Right kidney (tissue), 1 donor: Measurements from ENCODE around the gene ANXA6.
"Not testable (repeated sequence)": the region's sequence is repeated elsewhere in the genome, so short reads cannot be mapped to it uniquely, and the experiment has no call there.

Experiments
- DNase-seq: peaks from one replicate; pipeline ENCODE4 v3.0.0-alpha.2; 2016

Gene ANXA6

GRCh38 chr5:151182524-151182900, 24.9 kb upstream of the ANXA6 start:
- no peak for DNase-seq

- DNase-seq: no peak
These were observed 24.4 kb upstream of the ANXA6 start for GRCh38 chr5:151181818-151182523.

DNA sequence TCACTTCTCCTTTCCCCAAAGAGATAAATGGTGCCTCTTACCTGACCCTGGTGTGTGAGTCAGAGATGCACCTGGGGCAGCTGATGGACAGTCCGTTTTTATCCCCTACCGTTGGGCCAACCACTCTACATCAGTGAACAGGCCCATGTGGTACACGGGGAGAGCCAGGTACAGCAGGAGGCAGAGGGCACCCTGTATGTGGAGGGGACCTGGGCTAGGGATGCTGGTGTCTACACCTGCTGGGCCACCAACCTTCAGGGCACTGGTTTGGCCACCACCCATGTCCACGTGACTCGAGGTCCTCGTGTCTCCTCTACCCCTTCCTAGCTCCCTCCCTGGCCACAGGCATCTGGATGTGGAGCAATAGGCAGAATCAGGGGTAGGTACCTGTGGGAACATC, 22.7 kb upstream of the ANXA6 start:
- no peak for DNase-seq

DNA sequence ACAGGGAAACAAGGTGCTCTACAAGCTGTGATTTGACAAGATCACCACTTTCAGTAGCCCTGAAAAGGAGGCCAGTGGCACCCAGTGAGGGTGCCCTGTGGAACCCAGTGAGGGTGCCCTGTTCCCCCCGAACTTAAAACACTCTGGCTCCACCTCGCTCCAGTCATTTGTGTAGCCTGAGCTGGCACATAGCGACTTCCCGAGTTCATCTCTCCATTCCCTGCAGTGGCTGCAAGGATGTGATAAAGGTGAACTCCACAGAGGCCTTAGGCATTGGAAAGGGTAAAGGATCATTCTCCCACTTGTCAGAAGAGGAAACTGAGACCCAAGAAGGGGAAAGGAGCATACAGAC, 21.9 kb upstream of the ANXA6 start:
- DNase-seq: no peak

- DNase-seq: no peak
These were observed 21.4 kb upstream of the ANXA6 start for GRCh38 chr5:151178777-151179488.

DNA sequence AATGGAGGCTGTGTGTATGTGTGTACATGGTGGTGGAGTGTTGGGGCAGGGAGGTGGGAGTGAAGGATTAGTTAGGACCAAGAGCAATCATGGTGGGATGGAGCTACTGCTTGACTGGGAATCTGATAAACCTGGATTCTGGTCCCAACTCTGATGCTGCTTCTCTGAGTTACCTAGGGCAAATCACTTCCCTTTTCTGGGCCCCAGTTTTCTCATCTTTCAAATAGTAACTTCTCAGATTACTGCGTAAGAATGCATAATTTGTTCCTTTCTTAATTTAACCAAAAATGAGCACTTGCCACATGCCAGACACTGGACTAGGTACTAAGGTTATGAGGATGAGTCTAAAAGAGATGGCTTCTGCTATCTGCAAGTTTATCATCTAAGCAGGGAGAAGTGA, 20.8 kb upstream of the ANXA6 start:
- no peak for DNase-seq

DNA sequence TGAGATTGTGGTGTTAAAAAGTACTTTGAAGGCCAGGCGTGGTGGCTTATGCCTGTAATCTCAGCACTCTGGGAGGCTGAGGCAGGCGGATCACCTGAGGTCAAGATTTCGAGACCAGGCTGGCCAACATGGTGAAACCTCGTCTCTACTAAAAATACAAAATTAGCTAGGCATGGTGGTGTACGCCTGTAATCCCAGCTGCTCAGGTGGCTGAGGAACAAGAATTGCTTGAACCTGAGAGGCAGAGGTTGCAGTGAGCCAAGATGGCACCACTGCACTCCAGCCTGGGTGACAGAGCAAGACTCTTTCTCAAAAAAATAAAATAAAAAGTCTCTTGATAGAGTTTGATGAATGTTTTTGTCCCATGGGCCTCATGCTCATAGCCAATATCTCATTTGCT, 18.7 kb upstream of the ANXA6 start:
- DNase-seq: not testable (repeated sequence)

DNA sequence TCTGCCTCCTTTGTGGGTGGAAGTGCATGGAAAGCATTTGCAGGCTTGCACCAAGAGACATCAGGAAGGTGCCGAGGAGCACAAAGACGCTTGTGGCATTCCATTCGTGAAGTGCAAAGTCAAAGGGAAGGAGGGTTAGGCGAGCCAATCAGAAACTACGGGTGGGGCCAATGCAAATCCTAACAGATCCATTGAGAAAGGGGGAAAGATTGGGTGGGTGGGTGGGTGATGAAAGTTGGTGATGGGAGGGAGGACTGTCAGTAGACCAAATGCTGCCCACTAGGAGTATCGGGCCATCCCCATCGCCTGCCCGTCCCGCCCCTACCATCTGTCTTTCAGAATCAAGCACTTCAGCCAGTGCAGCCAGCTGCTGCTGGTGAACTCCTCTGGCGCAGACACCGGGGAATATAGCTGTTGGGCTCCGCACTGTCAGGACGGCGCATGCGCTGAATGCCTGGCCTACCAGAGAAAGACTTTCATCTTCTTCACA, 17.1 kb upstream of the ANXA6 start:
- DNase-seq: no peak

DNA sequence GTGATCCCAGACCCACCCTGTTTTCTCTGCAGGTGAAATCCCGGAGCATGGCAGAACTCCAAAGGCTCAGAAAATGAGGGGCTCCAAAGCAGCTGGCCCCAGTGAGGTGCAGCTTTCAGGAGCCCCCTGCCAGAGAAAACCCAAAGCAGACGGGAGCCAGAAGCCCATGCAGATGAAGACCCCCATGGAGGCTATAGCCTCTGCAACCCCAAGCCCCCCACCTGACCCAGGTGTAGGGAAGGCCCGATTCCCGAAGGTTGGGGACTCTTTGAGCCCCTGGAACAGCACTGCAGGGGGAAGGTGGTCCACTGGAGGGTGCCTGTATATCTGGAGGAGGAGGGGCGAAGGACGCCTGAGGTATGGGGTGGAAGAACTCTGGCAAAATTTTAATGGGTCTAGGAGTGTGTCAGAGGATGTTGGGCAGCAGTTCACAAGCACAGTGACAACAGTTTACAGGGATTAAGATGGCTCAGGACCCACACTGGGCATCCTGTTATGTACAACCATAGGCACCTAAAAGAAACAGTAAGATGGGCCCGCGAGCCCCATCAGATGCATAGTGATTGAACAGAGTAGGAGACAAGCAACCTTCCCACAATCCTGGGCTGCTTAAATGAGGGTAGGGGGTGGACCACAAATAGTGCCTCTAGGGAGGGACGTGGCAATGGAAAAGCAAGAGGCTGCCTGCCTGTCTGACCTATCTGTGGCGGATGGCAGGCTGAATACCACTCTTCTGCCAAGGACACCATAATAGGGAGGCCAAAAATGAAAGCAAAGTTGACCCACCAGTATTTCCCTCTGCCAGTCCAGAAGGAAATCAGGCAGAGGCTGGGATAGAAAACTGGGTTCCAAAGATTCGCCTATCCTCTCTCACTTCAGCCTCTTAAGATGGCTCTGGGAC, 16.4 kb upstream of the ANXA6 start:
- DNase-seq: no peak

- DNase-seq: no peak
These were observed 13.9 kb upstream of the ANXA6 start for GRCh38 chr5:151171529-151171928.

DNA sequence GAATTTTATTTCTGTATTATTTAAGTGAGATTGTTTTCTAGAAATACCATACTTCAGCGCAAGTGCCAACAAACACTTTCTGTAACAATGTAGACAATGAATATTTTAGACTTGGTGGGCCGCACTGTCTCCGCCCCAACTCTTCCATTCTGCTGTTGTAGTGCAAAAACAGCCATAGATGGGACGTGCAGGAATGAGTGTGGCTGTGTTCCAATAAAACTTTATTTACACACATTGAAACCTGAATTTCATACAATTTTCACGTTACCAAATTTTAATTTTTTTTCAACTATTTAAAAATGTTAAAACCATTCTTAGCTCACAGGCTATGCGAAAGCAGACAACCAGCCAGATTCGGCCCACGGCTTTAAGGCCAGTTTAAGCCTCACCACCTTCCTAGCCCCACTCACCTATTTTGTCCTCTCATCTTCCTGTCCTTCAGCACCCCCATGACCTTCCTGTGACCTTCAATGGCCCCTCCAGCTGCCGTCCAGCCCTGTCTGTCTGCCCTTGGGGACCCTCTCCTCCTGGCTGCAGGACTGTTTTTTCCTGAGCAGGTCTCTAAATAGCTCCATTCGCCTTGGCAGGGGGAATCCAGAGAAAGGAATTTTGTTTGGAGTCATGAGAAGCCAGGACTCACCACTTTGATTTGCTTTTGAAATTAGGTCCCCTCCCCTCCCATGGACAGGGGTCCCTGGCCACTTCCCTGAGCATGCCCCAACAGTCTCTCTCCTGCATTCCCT, 11.2 kb upstream of the ANXA6 start:
- DNase-seq: no peak

DNA sequence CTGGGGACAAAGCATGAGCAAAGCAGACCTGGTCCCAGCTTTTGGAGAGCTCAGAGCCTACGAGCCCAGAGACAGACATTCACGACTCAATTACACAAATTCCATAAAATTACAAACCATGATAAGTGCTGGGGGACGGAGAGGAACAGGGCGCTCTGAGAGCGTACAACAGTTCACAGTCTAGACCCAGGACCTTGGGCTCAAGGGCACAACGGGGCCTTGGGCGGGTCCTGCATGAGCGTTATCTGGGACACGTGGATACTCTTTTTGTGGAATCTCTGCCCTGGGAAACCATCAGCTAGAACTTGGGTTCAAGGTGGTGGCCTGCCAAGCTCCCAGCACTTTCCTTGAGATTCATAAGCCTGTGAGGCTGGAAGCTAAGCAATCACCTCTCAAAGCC, 9.4 kb upstream of the ANXA6 start:
- no peak for DNase-seq

- DNase-seq: peak; percentile 63
These were observed 7.3 kb upstream of the ANXA6 start for GRCh38 chr5:151164687-151165392.

- DNase-seq: no peak
These were observed 5.2 kb upstream of the ANXA6 start for GRCh38 chr5:151162776-151163175.

- DNase-seq: no peak
These were observed 2.2 kb upstream of the ANXA6 start for GRCh38 chr5:151159649-151160373.

- DNase-seq: no peak
These were observed 695 bp upstream of the ANXA6 start for GRCh38 chr5:151158287-151158661.

DNA sequence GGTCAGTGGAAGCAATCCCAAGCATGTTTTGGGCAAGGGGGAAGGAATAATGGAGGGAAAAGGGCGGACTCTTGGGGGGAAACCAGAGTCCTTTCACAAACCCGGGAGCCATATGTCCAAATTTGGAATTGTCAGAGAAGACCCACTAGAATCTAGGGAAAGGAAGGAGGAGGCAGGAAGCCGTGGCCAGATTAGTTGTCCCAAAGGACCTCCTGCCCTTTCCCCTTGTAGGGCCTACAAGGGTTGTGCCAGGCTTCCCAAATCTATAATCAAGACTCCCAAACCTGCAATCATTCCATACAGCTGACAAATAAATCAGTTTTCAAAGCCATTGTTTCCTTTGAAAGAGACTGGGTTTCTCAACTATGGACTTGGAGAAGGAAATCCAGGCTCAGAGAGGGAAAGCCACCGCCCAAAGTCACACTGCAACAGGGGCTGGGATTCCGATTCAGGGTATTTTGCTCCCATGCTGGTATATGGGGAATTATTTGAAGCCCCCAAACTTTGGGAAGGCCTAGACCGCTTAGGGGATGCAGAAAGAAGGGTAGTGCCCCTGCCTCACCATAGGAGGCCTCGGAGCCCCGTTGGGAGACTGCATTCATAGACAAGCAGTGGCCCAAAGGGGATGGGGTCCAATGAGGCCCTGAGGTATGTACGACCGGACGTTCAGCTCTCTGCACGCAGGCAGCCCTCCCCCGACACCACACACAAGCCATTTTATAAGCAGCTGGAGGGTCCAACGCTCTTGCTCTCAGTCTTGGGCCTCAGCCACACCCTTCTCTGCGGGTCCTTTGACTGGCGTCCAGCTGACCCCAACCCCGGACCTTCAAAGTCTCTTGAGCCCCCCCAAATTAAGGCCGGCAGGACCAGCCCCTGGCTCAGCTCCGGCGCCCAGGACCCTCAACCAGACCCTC, 815 bp downstream of the ANXA6 start:
- DNase-seq: peak; percentile 57

- DNase-seq: peak; percentile 21
These were observed 1.6 kb downstream of the ANXA6 start for GRCh38 chr5:151155775-151156506.
